Measurements from ENCODE around the gene LRRC38. TPM values are rescaled to one million over a fixed set of nuclear protein-coding genes. Genes with fewer than 3 reads are reported as not detected.
"Not testable (repeated sequence)": the region's sequence is repeated elsewhere in the genome, so short reads cannot be mapped to it uniquely, and the experiment has no call there.

Gene LRRC38
- total and polyA plus RNA-seq, 10 of the 15 experiments (the other 5 are each of a cell fraction or from before 2014, with no cell fraction given) = not detected

GRCh38 chr1:13435458-13435857 is 78.3 kb downstream of the LRRC38 start:
- ChIA-PET RAD21 (ENCODE audit: unreplicated experiment) (no interaction called here), SMC1A (ENCODE audit: uncharacterized antibody, unreplicated experiment) (no interaction called here), CTCF (no interaction called here), POLR2A (no interaction called here)
- Histone ChIP-seq H3K27me3 (replicated peaks in 1 of 2; ENCODE audit: control insufficient read depth in 2 of 2, insufficient read depth in 2 of 2, low read length in 1 of 2) (no peaks in the 10 kb centered on the region), H3K9ac (ENCODE audit: control insufficient read depth, insufficient read depth, low read length) (no peak overlapping the region), H4K20me1 (ENCODE audit: control insufficient read depth, insufficient read depth) (no peaks in the 10 kb centered on the region), H3K4me2 (ENCODE audit: control insufficient read depth, insufficient read depth) (no peak overlapping the region), H3K27ac (ENCODE audit: control insufficient read depth, insufficient read depth) (no peak overlapping the region), H3K4me1 (ENCODE audit: control insufficient read depth, insufficient read depth, low read length) (no peaks in the 10 kb centered on the region), H3K36me3 (ENCODE audit: control insufficient read depth in 2 of 2, insufficient read depth in 2 of 2, low read length in 1 of 2) (no peaks in the 10 kb centered on the region), H3K79me2 (ENCODE audit: control insufficient read depth, insufficient read depth, low read length) (no peaks in the 10 kb centered on the region), H3K9me3 (replicated peaks; ENCODE audit: control insufficient read depth, insufficient read depth, low read length) (no peaks in the 10 kb centered on the region), H3K4me3 (no peak overlapping the region), H2AFZ (ENCODE audit: control insufficient read depth, low read depth, low read length) (no peak overlapping the region)
- no TSS peak for BruUV-seq (replicated peaks)
- in situ Hi-C loops (cut with MboI) (no loop called here), intact Hi-C loops (cut with micrococcal nuclease; ENCODE audit: unreplicated experiment) (no loop called here)
- ATAC-seq = no peak
- WGBS (ENCODE audit: insufficient coverage, insufficient replicate concordance, low lambda C conversion rate, missing lambda C conversion rate) = 61% methylated on average over 3 of the region's 3 CpGs
- no peak for DNase-seq (ENCODE audit: low read depth, low spot score)
- TF ChIP-seq NFIC (IDR thresholded peaks at IDR 0.05; ENCODE audit: low read depth, low read length) (no peak), EGR1 (IDR thresholded peaks at IDR 0.05; ENCODE audit: borderline replicate concordance in 1 of 2, low read depth in 2 of 2, low read length in 2 of 2) (no peak), NFXL1 (IDR thresholded peaks at IDR 0.05; ENCODE audit: borderline replicate concordance) (no peak)
- no peak for FAIRE-seq

GRCh38 chr1:13433694-13434358 is 80.0 kb downstream of the LRRC38 start:
- SMC1A ChIA-PET (ENCODE audit: uncharacterized antibody, unreplicated experiment); CTCF ChIA-PET; H3K27ac ChIP-seq (ENCODE audit: control insufficient read depth, insufficient read depth): not testable (repeated sequence)

More at GRCh38 chr1:13433694-13434358, 80.0 kb downstream of the LRRC38 start:
- H3K4me2 ChIP-seq (ENCODE audit: control insufficient read depth, insufficient read depth); H3K4me1 ChIP-seq (ENCODE audit: control insufficient read depth, insufficient read depth, low read length); H4K20me1 ChIP-seq (ENCODE audit: control insufficient read depth, insufficient read depth); FAIRE-seq; H3K36me3 ChIP-seq (ENCODE audit: control insufficient read depth in 2 of 2, insufficient read depth in 2 of 2, low read length in 1 of 2); in situ Hi-C loops (cut with MboI); H3K4me3 ChIP-seq; H3K9me3 ChIP-seq (replicated peaks; ENCODE audit: control insufficient read depth, insufficient read depth, low read length); BruUV-seq (replicated peaks); H3K9ac ChIP-seq (ENCODE audit: control insufficient read depth, insufficient read depth, low read length); DNase-seq (ENCODE audit: low read depth, low spot score); ATAC-seq; H3K79me2 ChIP-seq (ENCODE audit: control insufficient read depth, insufficient read depth, low read length); H2AFZ ChIP-seq (ENCODE audit: control insufficient read depth, low read depth, low read length); intact Hi-C loops (cut with micrococcal nuclease; ENCODE audit: unreplicated experiment); H3K27me3 ChIP-seq (replicated peaks in 1 of 2; ENCODE audit: control insufficient read depth in 2 of 2, insufficient read depth in 2 of 2, low read length in 1 of 2); RAD21 ChIA-PET (ENCODE audit: unreplicated experiment); POLR2A ChIA-PET: not testable (repeated sequence)
- 51% methylated on average over 25 of the region's 32 CpGs for WGBS (ENCODE audit: insufficient coverage, insufficient replicate concordance, low lambda C conversion rate, missing lambda C conversion rate)

Data from GM12878 (cell line).